H1 (cell line): ENCODE results near the gene DDX5. TPM values are rescaled to one million over a fixed set of nuclear protein-coding genes. Genes with fewer than 3 reads are reported as not detected.

Source experiments
- CHD2 ChIP-seq: IDR thresholded peaks from 2 replicates; pipeline ENCODE4 v1.6.1; 2012; ENCODE audit warnings: low read length, improper control_type of control experiment
- POLR2AphosphoS5 ChIP-seq: IDR thresholded peaks from 2 replicates; pipeline ENCODE4 v1.6.1; 2011; ENCODE audit warnings: low read depth, low read length
- RFX5 ChIP-seq: IDR thresholded peaks from 2 replicates; pipeline ENCODE4 v1.6.1; 2011; ENCODE audit warnings: low read depth, low read length, improper control_type of control experiment, borderline replicate concordance
- polyA plus RNA-seq, 7 experiments: library from polyadenylated mRNA; depleted of rRNA in 3 of 7; stranded (reverse) in 5 of 7; unstranded in 2 of 7; fragments of >200 nt in 5 of 7; fragments of 200-250 nt in 2 of 7; gene quantifications; 1 replicate in 5 of 7; 2 replicates in 1 of 7; 4 replicates in 1 of 7; pipeline versions ENCODE4 v1.2.1 to v1.2.3, GENCODE V29; 2011 to 2013; ENCODE audit warnings: missing spikeins in 2 of 7, mixed read lengths in 2 of 7
- total RNA-seq: library from RNA; stranded (reverse); fragmentation: NEBNext Ultra II Directional; extraction: Animal tissue kit (Norgen Biotek cat#: 25700); gene quantifications from 2 replicates; pipeline ENCODE4 v1.2.1, GENCODE V29; 2021

DDX5 gene
- total and polyA plus RNA-seq, 2 of the 8 experiments (the other 6 are each of a cell fraction or from before 2014, with no cell fraction given): 572 to 591 TPM

GRCh38 chr17:64498308-64499203 lies 7.5 kb downstream of the DDX5 start (continued):
- TF ChIP-seq RFX5 (no peak), CHD2 (0 out of 2 replicates have a peak, but pooled peaks have one; percentile 13), POLR2AphosphoS5 (peak; percentile 89)
